NCI-H2196 (cell line): Measurements from ENCODE around the gene ADCYAP1R1.

ENCODE experiments used
- DNase-seq: peaks from one replicate; lab custom pipeline; 2025; ENCODE audit not compliant: unreplicated experiment; lab: John Stamatoyannopoulos, UW

The ADCYAP1R1 gene

GRCh38 chr7:31051598-31052486, at the start of gene ADCYAP1R1:
TSS of gene ADCYAP1R1 (plus strand) at chr7:31052308. CDS start at chr7:31063265, 10,957 bp downstream.
- DNase-seq, result no peak

DNA sequence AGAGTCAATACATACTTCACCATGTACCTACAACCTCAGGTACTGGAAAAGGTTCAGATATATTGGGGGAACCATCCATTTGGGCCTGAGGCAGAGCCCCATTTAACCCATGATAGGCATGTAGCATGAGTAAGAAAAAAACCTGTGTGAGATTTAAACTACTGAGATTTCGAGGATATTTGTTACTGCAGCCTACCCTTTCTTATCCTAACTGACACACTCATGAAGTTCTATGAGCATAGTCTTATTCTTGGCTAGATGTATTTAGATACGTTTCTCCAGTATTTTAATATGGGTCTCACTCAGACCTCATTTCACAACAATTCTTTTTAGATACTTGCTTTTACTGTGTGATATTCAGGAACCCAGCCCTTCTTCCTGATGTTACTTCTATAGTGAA, 49.0 kb upstream of the ADCYAP1R1 start:
- DNase-seq, result no peak

DNA sequence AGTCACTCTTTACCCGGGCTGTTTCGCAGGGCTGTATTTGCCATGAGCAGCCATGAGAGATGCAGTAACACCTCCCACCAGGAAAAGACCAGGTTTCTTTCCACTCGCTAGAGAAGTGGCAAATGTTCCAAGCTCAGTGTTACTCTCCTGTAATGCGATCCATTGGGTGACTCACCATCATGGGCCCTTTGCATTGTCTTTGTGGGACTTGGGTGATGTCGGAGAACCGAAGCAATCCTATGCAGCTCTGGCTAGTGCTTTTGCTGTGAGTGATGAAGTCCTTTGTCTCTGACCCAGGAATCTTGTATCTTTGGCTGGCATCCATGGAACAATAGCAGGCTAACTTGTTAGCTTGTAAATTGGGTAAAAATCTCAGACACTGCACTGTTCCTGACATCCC, 48.4 kb upstream of the ADCYAP1R1 start:
- DNase-seq, result no peak

DNA sequence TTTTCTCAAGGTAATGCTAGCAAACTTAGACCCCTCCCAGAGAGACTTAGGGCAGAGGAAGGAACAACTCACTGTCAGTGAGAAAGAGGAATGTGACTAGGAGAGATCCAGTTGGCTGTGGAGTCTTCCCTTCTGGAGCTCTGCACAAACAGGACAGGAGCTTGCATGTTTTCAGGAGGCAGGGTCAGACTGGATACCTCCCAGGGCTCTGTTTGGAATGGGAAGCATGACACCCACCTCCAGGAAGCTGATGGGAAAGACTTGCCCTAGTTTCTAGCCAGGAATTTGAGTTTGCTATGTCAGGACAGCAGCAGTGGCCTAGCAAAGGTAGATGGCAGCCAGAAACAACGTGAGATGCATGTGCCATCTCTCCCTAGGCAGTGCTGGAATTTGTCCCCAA, 47.7 kb upstream of the ADCYAP1R1 start:
- no peak for DNase-seq

DNA sequence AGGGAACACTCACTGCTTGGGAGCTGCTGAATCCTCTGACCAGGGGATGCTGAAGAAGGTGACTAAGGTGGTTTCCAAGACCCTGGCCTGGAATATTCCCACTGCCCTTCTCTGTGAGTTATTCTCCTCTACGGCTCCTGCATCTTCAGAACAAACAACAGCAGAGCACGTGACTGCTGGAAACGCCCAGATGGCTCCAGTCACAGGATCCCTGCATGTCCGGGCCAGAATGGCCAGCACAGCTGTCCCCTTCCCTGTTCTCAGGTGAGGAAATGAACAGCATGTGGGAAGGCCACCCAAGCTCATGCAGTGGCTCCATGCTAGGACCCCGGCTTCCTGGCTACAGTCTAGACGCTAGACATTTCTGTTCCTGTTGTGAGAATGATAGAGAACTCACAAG, 45.3 kb upstream of the ADCYAP1R1 start:
- DNase-seq, result no peak

- no peak for DNase-seq
Observed at GRCh38 chr7:31007634-31008033, 44.5 kb upstream of the ADCYAP1R1 start.

- no peak for DNase-seq
Observed at GRCh38 chr7:31014826-31015225, 37.3 kb upstream of the ADCYAP1R1 start.

DNA sequence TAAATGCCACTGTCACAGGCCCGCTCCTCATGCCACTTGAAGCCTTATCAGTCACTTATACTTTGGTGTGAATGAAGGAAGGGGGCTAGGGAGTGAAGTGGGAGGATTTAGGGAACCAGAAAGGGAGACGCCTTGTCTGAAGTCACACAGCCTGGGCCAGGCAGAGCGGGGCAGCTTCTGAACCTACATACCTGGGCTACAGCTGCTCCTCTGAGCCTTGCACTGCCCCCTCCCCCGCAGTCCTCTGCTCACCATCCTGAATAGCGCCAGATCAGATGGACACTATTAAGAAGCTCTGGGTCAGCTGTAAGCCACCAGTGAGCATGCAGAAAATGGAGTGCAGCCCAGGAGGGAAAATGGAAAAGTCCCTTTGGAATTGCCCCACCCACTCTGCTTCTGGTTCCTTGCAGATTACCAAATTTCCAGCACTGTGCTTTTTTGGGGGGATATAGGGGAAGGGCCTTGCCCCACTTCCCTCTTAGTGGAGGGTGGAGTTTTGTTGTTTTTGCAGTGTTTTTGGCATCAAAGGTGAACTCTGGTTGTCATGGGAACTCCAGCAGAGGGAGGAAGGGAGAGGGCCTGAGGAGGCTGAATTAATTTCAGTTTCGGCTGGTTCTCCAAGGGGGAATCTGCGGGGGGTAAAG, 35.0 kb upstream of the ADCYAP1R1 start:
- DNase-seq, result no peak

- no peak for DNase-seq
Observed at GRCh38 chr7:31017721-31018120, 34.4 kb upstream of the ADCYAP1R1 start.

GRCh38 chr7:31019509-31019908, 32.6 kb upstream of the ADCYAP1R1 start:
- no peak for DNase-seq

DNA sequence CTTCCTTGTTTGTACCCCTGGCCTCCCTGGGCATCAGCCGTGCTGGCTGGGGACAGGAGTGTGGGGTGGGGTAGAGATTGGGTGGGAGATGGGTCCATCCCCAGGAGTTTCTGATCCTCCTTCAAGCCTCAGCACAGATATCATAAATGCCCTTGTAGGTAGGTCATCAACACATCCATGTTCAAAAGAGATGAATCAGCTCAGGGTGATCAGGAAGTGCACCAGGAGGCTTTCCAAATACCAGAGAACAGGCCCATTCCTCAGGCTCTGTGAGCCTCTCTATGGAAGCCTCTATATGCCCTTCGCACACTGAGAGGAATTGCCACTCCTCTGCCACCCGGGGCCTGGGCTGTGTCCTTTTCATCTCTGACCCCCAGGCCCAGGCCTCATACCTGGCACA, 31.9 kb upstream of the ADCYAP1R1 start:
- no peak for DNase-seq

- no peak for DNase-seq
Observed at GRCh38 chr7:31020652-31021051, 31.5 kb upstream of the ADCYAP1R1 start.

- DNase-seq, result no peak
Observed at GRCh38 chr7:31022117-31022516, 30.0 kb upstream of the ADCYAP1R1 start.

DNA sequence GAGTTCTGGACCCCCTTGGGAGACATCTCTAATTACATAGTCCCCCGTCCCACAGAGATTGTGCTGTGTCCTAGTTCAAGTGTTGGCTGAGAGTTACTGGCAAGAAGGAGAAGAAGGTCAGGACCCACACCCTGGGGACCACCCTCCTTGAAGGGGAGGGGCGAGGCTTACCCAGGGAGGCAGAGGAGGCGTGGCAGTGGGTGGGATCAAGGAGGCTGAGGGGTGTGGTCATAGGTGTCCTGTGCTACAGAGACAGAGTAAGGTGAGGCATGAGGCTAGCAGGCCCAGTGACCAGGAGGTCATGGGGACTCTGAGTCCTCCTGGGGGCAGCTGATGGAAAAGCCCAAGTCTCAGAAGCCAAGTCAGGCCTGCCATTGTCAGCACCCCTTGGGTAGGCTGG, 29.4 kb upstream of the ADCYAP1R1 start:
- DNase-seq, result no peak

GRCh38 chr7:31023877-31024276, 28.2 kb upstream of the ADCYAP1R1 start:
- DNase-seq, result no peak

GRCh38 chr7:31027161-31027965, 24.7 kb upstream of the ADCYAP1R1 start:
- DNase-seq, result no peak

GRCh38 chr7:31028006-31028405, 24.1 kb upstream of the ADCYAP1R1 start:
- no peak for DNase-seq

- no peak for DNase-seq
Observed at GRCh38 chr7:31028417-31028992, 23.6 kb upstream of the ADCYAP1R1 start.

DNA sequence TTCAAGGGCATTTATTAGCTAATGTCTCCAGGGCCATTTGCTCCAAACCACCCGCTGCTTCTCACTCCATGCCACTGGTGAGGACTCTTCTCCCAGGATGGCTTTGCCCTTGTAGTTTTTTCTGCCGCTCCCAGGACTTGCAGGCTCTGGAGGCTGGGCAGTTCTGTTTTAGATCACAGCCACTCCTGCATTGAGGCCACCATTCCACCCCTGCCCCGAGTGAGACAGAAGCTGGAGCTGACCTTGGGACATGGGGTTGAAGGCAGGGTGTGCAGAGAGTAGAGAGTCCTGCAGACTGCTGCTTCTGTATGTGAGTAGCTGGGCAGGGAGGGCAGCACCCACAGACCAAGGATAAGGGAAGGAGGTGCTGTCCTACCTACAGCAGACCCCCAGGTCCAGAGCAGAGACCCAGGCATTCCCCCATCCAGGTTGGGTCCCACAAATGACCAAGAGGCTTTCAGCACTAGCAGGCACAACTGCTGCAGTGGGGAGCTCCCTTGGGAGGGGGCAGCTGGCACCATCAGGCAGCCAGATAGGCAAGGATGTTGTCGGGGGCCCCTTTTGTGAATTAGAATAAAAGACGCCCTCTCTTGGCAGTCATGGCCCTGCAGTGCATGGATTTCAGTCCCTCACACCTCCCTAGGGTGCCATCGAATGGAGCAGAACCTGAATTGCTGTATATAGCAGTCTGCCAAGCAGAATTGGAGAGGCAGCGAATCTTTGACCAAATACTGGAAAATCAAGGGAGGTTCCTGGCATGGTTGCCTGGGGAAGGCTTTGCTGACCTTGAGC, 22.7 kb upstream of the ADCYAP1R1 start:
- no peak for DNase-seq

DNA sequence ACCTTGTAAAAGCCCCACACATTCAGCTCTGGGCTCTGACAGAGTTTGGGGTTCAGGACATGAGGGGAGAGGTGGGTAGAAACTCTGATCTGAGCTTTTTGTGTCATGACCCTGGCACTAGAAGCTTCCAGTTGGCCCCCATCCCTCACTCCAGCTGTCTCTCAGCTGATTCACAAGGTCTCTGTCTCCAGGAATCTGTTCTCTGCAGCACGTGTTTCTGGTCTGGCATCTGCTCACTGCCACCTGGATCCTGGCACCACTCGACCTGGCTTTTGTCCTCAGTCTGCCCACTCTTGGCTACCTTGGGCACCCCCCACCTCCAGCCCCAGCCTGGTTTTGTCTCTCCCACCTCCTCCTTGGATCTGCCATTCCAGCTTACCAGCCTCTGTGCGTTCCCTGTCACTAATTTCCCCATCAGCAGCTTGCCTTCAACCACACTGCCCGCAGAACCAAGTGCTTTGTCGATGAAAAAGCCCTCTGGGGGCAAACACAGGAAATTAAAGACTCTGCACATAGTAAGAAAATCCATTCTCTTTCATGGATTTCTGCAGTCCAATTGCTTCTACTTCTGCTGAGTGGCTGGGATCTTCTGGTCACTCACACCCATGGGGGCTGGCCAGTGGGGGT, 18.3 kb upstream of the ADCYAP1R1 start:
- no peak for DNase-seq
